ENCODE results near the gene SNX8.

Gene SNX8

DNA sequence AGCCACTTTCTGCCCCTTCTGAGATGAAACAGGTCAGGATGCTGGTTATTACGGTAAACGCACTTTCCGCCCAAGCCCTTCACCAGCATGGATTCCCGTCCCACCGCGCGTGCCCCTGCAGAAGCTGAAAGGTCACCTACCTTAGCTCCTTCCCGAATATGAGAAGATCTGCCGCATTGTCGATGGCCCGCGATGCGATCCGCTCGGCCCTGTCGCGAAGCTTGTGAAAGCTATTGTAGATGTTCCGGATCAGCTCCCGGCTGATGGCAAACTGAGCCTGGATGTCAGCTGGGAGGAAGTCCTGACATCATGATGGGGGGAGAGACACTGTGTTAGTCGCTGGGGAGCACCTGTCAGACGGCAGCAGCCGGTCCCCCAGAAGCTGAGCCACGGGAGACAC, 50.1 kb downstream of the SNX8 start:
- Histone ChIP-seq H2BK12ac (ENCODE audit: low read length) (no peak overlapping the region), H2AFZ (ENCODE audit: insufficient read depth, low read length, poor library complexity) (no peak overlapping the region), H2BK120ac (ENCODE audit: insufficient read depth, low read length, poor library complexity) (no peak overlapping the region), H3K4me1 (ENCODE audit: control insufficient read depth in 1 of 2, insufficient read depth in 2 of 2, low read length in 2 of 2) (peaks cover 0 to 3% of the 10 kb centered on the region in 2 experiments), H3K79me1 (ENCODE audit: low read length) (no peaks in the 10 kb centered on the region), H4K8ac (ENCODE audit: low read depth, low read length) (no peak overlapping the region), H3K27ac (ENCODE audit: low read depth, low read length) (no peak overlapping the region), H3K4ac (ENCODE audit: low read depth, low read length) (no peak overlapping the region), H2AK5ac (ENCODE audit: low read length) (no peak overlapping the region), H3K4me3 (ENCODE audit: low read depth, low read length) (no peak overlapping the region), H4K12ac (ENCODE audit: low read depth, low read length) (no peak overlapping the region), H3K9ac (ENCODE audit: low read length) (no peak overlapping the region), H3K18ac (ENCODE audit: low read length) (no peak overlapping the region), H3K79me2 (ENCODE audit: control insufficient read depth, insufficient read depth, low read length, poor library complexity) (no peaks in the 10 kb centered on the region), H4K91ac (ENCODE audit: low read depth, low read length) (no peak overlapping the region), H3K9me3 (ENCODE audit: insufficient read depth, low read depth, low read length) (peaks cover 3% of the 10 kb centered on the region), H3K27me3 (ENCODE audit: insufficient read depth, low read length) (no peaks in the 10 kb centered on the region), H3K14ac (ENCODE audit: low read length) (no peak overlapping the region), H3K23ac (ENCODE audit: low read length) (no peak overlapping the region), H3K4me2 (ENCODE audit: low read length) (no peak overlapping the region), H3K36me3 (ENCODE audit: control insufficient read depth in 1 of 2, insufficient read depth in 2 of 2, low read length in 2 of 2) (peaks cover 11 to 15% of the 10 kb centered on the region in 2 experiments), H2BK5ac (ENCODE audit: low read depth, low read length, poor library complexity) (no peak overlapping the region)
- WGBS (ENCODE audit: extremely low coverage, insufficient coverage, insufficient read length): no CpG with 5 or more reads among the region's 23 CpGs
- DNase-seq: no peak

DNA sequence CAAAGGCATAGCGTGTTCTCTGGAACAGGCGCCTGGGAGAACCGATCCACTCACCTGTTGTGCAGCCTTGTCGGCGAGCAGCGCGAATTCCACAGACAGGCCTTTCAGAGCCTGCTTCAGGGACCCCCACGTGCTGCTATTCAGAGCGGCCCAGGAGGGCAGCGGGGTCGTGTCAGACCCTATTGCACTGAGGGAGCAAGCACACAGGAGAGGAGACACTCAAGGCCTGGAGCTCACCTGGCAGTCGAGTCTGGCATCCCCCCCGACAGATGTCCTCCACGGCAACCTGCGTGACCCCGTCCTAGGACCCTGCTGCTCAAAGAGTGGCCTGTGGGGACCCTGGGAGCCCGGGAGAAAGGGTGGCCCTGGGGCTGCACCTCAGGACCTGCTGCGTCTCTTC, 51.1 kb downstream of the SNX8 start:
- no peak overlapping the region for H3K4ac ChIP-seq (ENCODE audit: low read depth, low read length)
- no peak for DNase-seq
- no peaks in the 10 kb centered on the region for H3K27me3 ChIP-seq (ENCODE audit: insufficient read depth, low read length)
- H3K9ac ChIP-seq (ENCODE audit: low read length): no peak overlapping the region
- H3K79me2 ChIP-seq (ENCODE audit: control insufficient read depth, insufficient read depth, low read length, poor library complexity): no peaks in the 10 kb centered on the region
- H2AK5ac ChIP-seq (ENCODE audit: low read length): no peak overlapping the region
- H2BK5ac ChIP-seq (ENCODE audit: low read depth, low read length, poor library complexity): no peak overlapping the region
- H3K4me1 ChIP-seq (ENCODE audit: control insufficient read depth in 1 of 2, insufficient read depth in 2 of 2, low read length in 2 of 2): peaks cover 0 to 3% of the 10 kb centered on the region in 2 experiments
- H4K8ac ChIP-seq (ENCODE audit: low read depth, low read length): no peak overlapping the region
- no peaks in the 10 kb centered on the region for H3K79me1 ChIP-seq (ENCODE audit: low read length)
- H4K12ac ChIP-seq (ENCODE audit: low read depth, low read length): no peak overlapping the region
- peaks cover 3% of the 10 kb centered on the region for H3K9me3 ChIP-seq (ENCODE audit: insufficient read depth, low read depth, low read length)
- H2BK12ac ChIP-seq (ENCODE audit: low read length): no peak overlapping the region
- no peak overlapping the region for H3K23ac ChIP-seq (ENCODE audit: low read length)
- H2AFZ ChIP-seq (ENCODE audit: insufficient read depth, low read length, poor library complexity): no peak overlapping the region
- H3K14ac ChIP-seq (ENCODE audit: low read length): no peak overlapping the region
- no peak overlapping the region for H2BK120ac ChIP-seq (ENCODE audit: insufficient read depth, low read length, poor library complexity)
- no CpG with 5 or more reads among the region's 18 CpGs for WGBS (ENCODE audit: extremely low coverage, insufficient coverage, insufficient read length)
- H4K91ac ChIP-seq (ENCODE audit: low read depth, low read length): no peak overlapping the region
- peaks cover 15 to 16% of the 10 kb centered on the region in 2 experiments for H3K36me3 ChIP-seq (ENCODE audit: control insufficient read depth in 1 of 2, insufficient read depth in 2 of 2, low read length in 2 of 2)
- H3K4me2 ChIP-seq (ENCODE audit: low read length): no peak overlapping the region
- no peak overlapping the region for H3K27ac ChIP-seq (ENCODE audit: low read depth, low read length)
- H3K18ac ChIP-seq (ENCODE audit: low read length): no peak overlapping the region
- H3K4me3 ChIP-seq (ENCODE audit: low read depth, low read length): no peak overlapping the region

DNA sequence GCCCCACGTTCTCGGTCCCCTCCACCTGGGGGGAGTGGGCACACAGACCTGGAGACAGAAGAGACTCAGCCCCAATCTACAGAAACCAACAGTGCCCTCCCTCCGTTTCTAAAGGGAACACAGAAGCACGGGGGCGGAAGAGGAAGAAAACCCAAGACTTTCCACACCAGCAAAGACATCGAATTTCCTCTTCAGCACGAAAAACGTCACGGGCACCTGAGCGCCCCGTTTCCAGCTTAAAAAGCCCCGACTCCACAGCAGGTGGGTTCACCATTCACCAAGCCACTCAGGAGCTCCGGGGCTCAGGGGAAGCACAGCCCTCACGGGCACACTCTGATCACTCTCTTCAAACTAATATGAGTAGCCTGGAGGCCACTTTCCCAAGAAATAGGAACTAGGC, 52.6 kb downstream of the SNX8 start:
- Histone ChIP-seq H3K9me3 (ENCODE audit: insufficient read depth, low read depth, low read length) (peaks cover 3% of the 10 kb centered on the region), H3K27ac (ENCODE audit: low read depth, low read length) (no peak overlapping the region), H4K8ac (ENCODE audit: low read depth, low read length) (no peak overlapping the region), H3K14ac (ENCODE audit: low read length) (no peak overlapping the region), H2AK5ac (ENCODE audit: low read length) (no peak overlapping the region), H2BK12ac (ENCODE audit: low read length) (no peak overlapping the region), H3K36me3 (ENCODE audit: control insufficient read depth in 1 of 2, insufficient read depth in 2 of 2, low read length in 2 of 2) (peaks cover 26 to 29% of the 10 kb centered on the region in 2 experiments), H2AFZ (ENCODE audit: insufficient read depth, low read length, poor library complexity) (no peak overlapping the region), H3K23ac (ENCODE audit: low read length) (no peak overlapping the region), H3K4me2 (ENCODE audit: low read length) (no peak overlapping the region), H3K4me1 (ENCODE audit: control insufficient read depth in 1 of 2, insufficient read depth in 2 of 2, low read length in 2 of 2) (no peaks in the 10 kb centered on the region), H3K4me3 (ENCODE audit: low read depth, low read length) (no peak overlapping the region), H4K91ac (ENCODE audit: low read depth, low read length) (no peak overlapping the region), H4K12ac (ENCODE audit: low read depth, low read length) (no peak overlapping the region), H3K79me1 (ENCODE audit: low read length) (no peaks in the 10 kb centered on the region), H3K18ac (ENCODE audit: low read length) (no peak overlapping the region), H3K79me2 (ENCODE audit: control insufficient read depth, insufficient read depth, low read length, poor library complexity) (no peaks in the 10 kb centered on the region), H2BK5ac (ENCODE audit: low read depth, low read length, poor library complexity) (no peak overlapping the region), H3K4ac (ENCODE audit: low read depth, low read length) (no peak overlapping the region), H3K27me3 (ENCODE audit: insufficient read depth, low read length) (no peaks in the 10 kb centered on the region), H2BK120ac (ENCODE audit: insufficient read depth, low read length, poor library complexity) (no peak overlapping the region), H3K9ac (ENCODE audit: low read length) (no peak overlapping the region)
- no peak for DNase-seq
- WGBS (ENCODE audit: extremely low coverage, insufficient coverage, insufficient read length): no CpG with 5 or more reads among the region's 14 CpGs

DNA sequence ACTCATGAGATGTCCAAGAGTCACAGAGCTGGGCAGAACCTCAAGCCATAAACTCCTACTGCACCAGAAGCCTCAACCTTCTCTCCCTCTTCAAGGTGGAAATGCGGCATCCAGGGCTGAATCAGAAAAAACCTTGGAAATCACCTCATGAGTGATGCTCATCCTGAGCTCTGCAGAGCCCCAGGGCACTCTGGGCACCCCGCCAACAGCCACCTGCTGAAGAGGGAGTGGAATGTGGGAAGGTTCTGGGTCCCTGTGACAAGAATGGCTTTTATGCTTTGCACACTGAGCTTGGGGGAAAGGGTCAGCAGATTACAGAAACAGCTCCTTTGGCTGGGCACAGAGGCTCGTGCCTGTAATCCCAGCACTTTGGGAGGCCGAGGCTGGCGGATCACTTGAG, 53.4 kb downstream of the SNX8 start:
- H3K9me3 ChIP-seq (ENCODE audit: insufficient read depth, low read depth, low read length): peaks cover 3% of the 10 kb centered on the region
- no CpG with 5 or more reads among the region's 5 CpGs for WGBS (ENCODE audit: extremely low coverage, insufficient coverage, insufficient read length)
- no peaks in the 10 kb centered on the region for H3K79me1 ChIP-seq (ENCODE audit: low read length)

More for the DNA sequence above, 53.4 kb downstream of the SNX8 start:
- Histone ChIP-seq H3K4me2 (ENCODE audit: low read length) (no peak overlapping the region), H3K4ac (ENCODE audit: low read depth, low read length) (no peak overlapping the region), H3K36me3 (ENCODE audit: control insufficient read depth in 1 of 2, insufficient read depth in 2 of 2, low read length in 2 of 2) (peaks cover 30 to 33% of the 10 kb centered on the region in 2 experiments), H4K12ac (ENCODE audit: low read depth, low read length) (no peak overlapping the region), H4K8ac (ENCODE audit: low read depth, low read length) (no peak overlapping the region), H4K91ac (ENCODE audit: low read depth, low read length) (no peak overlapping the region), H3K79me2 (ENCODE audit: control insufficient read depth, insufficient read depth, low read length, poor library complexity) (no peaks in the 10 kb centered on the region), H3K4me3 (ENCODE audit: low read depth, low read length) (no peak overlapping the region), H3K9ac (ENCODE audit: low read length) (no peak overlapping the region), H2BK12ac (ENCODE audit: low read length) (no peak overlapping the region), H3K18ac (ENCODE audit: low read length) (no peak overlapping the region), H2AFZ (ENCODE audit: insufficient read depth, low read length, poor library complexity) (no peak overlapping the region), H2BK5ac (ENCODE audit: low read depth, low read length, poor library complexity) (no peak overlapping the region), H2BK120ac (ENCODE audit: insufficient read depth, low read length, poor library complexity) (no peak overlapping the region), H3K23ac (ENCODE audit: low read length) (no peak overlapping the region), H3K14ac (ENCODE audit: low read length) (no peak overlapping the region), H3K4me1 (ENCODE audit: control insufficient read depth in 1 of 2, insufficient read depth in 2 of 2, low read length in 2 of 2) (no peaks in the 10 kb centered on the region), H3K27me3 (ENCODE audit: insufficient read depth, low read length) (no peaks in the 10 kb centered on the region), H3K27ac (ENCODE audit: low read depth, low read length) (no peak overlapping the region), H2AK5ac (ENCODE audit: low read length) (no peak overlapping the region)
- DNase-seq: no peak

Data from trophoblast cell (in vitro differentiated cells and primary cell).